ENCODE measurements around the gene RBM14. TPM values are rescaled to one million over a fixed set of nuclear protein-coding genes. Genes with fewer than 3 reads are reported as not detected.

RBM14 gene
- total RNA-seq, 4 donors from 2014 or later, result 42.4 to 72.6 (median 61.5) TPM

DNA sequence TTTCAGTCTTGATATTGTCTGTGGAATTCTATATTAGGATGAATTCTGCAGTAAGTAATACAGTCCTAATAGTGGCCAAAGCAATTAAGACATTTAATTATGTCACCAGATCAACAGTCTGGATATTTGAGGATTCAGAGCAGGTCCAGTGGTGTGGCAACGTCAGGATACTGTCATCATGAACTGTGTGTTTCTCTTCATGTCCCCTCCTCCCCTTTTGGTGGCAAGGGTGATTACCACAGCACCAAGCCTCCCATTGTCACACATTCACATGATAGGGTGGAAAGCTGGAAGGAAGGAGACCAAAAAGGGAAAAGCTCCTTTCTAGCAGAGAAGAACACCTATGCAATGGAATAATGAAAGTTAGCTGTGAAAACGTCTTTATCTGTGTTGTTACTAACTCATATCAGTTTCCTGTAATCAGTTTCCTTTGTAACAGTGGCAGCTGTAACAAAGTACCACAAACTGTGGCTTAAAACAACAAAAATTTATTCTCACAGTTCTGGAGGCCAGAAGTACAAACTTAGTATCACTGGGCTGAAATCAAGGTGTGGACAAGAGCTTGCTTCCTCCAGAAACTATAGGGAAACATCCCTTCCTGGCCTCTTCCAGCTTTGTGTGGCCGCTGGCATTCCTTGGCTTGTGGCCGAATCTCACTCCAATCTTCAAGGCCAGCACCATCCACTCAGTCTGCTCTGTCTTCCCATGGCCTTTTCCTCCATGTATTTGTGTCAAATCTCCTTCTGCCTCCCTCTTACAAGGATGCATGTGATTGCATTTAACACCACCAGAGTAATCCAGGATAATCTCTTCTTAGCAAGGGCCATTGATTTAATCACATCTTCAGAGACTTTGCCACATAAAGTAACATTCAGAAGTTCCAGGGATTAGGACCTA lies 6.5 kb upstream of the RBM14 start:
- DNase-seq (ENCODE audit: low spot score in 2 of 2), result no peak
- Histone ChIP-seq H3K9me3 (no peaks in the 10 kb centered on the region), H3K27ac (peak overlapping the region in 1 of 4 donors; percentile 10), H3K36me3 (peaks cover 0 to 12% (median 0%) of the 10 kb centered on the region in 3 donors), H3K27me3 (no peaks in the 10 kb centered on the region), H3K4me3 (no peak overlapping the region), H3K4me1 (peaks cover 0 to 22% (median 10%) of the 10 kb centered on the region in 4 donors)
- WGBS, 2 donors, result 77% methylated on average over 4 of the region's 4 CpGs
- TF ChIP-seq POLR2A (IDR thresholded peaks at IDR 0.05) (no peak), EP300 (IDR thresholded peaks at IDR 0.05) (no peak)
- TF ChIP-seq, protein P1, sequence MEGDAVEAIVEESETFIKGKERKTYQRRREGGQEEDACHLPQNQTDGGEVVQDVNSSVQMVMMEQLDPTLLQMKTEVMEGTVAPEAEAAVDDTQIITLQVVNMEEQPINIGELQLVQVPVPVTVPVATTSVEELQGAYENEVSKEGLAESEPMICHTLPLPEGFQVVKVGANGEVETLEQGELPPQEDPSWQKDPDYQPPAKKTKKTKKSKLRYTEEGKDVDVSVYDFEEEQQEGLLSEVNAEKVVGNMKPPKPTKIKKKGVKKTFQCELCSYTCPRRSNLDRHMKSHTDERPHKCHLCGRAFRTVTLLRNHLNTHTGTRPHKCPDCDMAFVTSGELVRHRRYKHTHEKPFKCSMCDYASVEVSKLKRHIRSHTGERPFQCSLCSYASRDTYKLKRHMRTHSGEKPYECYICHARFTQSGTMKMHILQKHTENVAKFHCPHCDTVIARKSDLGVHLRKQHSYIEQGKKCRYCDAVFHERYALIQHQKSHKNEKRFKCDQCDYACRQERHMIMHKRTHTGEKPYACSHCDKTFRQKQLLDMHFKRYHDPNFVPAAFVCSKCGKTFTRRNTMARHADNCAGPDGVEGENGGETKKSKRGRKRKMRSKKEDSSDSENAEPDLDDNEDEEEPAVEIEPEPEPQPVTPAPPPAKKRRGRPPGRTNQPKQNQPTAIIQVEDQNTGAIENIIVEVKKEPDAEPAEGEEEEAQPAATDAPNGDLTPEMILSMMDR (IDR thresholded peaks at IDR 0.05), result no peak

DNA sequence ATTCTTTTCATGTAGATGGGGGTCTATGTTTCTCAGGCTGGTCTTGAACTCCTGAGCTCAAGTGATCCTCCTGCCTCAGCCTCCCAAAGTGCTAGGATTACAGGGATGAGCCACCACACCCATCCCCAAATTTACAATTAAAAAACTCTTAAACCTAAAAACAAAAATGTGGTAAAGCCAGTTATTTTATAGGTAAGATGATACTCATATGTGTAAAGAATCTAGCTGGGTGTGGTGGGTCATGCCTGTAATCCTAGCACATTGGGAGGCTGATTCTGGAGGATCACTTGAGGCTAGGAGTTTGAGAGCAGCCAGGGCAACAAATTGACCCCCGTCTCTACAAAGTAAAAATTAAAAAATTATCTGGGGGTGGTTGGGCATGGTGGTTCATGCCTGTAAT lies 4.0 kb upstream of the RBM14 start:
- no peak for DNase-seq (ENCODE audit: low spot score in 2 of 2)
- 83 to 86% methylated on average over 1 of the region's 1 CpG for WGBS, 2 donors
- Histone ChIP-seq H3K27ac (no peak overlapping the region), H3K4me3 (no peak overlapping the region), H3K4me1 (peaks cover 0 to 24% (median 4%) of the 10 kb centered on the region in 4 donors), H3K9me3 (no peaks in the 10 kb centered on the region), H3K36me3 (no peaks in the 10 kb centered on the region), H3K27me3 (no peaks in the 10 kb centered on the region)
- TF ChIP-seq, protein P1 (IDR thresholded peaks at IDR 0.05), result no peak
- TF ChIP-seq POLR2A (IDR thresholded peaks at IDR 0.05) (no peak), EP300 (IDR thresholded peaks at IDR 0.05) (no peak)

DNA sequence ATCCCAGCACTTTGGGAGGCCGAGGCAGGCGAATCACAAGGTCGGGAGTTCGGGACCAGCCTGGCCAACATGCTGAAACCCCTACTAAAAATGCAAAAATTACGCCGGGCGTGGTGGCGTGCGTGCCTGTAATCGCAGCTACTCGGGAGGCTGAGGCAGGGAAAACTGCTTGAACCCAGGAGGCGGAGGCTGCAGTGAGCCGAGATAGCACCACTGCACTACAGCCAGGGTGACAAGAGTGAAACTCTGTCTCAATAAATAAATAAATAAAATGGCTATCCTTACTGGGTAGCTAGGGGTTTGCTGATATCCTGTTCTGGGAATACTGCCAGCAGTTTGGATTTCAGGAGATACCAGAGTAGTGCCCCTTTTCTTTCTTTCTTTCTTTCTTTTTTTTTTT lies 2.4 kb upstream of the RBM14 start:
- TF ChIP-seq POLR2A (IDR thresholded peaks at IDR 0.05), result no peak
- no peak for TF ChIP-seq EP300 (IDR thresholded peaks at IDR 0.05)
- TF ChIP-seq, protein P1 (IDR thresholded peaks at IDR 0.05), result no peak
- no peak overlapping the region for H3K27ac ChIP-seq

DNA sequence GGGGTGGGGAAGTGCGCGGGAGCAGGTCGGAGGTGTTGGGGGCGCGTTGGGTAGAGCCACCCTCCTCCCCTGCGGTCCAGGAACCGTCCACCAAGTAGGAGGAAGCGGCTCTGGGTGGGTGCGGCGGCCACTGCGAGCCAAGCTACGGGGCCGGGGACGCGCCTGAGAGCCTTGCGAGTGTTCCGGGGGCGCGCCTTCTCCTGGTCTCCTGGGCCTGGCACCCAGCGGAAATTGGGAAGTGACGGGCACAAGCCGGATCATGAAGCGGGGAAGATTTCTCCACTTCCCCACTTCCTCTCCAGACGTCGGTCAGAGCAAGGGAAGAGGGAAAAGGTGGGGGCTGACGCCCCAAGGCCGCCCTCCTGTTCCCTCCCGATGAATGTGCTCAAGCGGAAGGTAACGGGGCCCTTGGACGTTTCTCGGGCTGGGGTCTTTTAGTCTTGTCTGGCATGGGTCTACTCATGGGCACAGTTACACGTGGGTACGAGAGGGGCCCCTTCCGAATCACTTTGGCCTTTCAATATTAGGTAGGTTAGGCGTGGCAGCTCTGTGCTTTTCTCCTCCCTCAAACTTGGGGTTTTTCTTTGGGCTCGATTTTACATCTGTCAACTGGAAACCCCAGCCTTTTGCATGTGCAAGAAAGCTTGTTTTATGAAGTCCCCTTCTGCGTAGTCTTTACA lies 865 bp downstream of the RBM14 start:
- Histone ChIP-seq H3K36me3 (peaks cover 0 to 3% (median 0%) of the 10 kb centered on the region in 3 donors), H3K4me1 (peaks cover 0 to 56% (median 32%) of the 10 kb centered on the region in 4 donors), H3K9me3 (no peaks in the 10 kb centered on the region), H3K27me3 (no peaks in the 10 kb centered on the region), H3K4me3 (peak overlapping the region; percentile 64 to 90 (median 82)), H3K27ac (peak overlapping the region; percentile 80 to 97 (median 95))
- TF ChIP-seq POLR2A (IDR thresholded peaks at IDR 0.05) (no peak), EP300 (IDR thresholded peaks at IDR 0.05) (no peak)
- TF ChIP-seq, protein P1 (IDR thresholded peaks at IDR 0.05), result no peak
- WGBS, 2 donors, result 1% methylated on average over 34 to 38 of the region's 38 CpGs
- peak; percentile 55 to 60 for DNase-seq (ENCODE audit: low spot score in 2 of 2)

More for the DNA sequence above, 2.4 kb upstream of the RBM14 start:
- Histone ChIP-seq H3K4me1 (peaks cover 0 to 27% (median 16%) of the 10 kb centered on the region in 4 donors), H3K4me3 (no peak overlapping the region), H3K36me3 (no peaks in the 10 kb centered on the region), H3K27me3 (no peaks in the 10 kb centered on the region), H3K9me3 (no peaks in the 10 kb centered on the region)
- DNase-seq (ENCODE audit: low spot score in 2 of 2), result no peak
- WGBS, 2 donors, result 91 to 95% methylated on average over 13 of the region's 13 CpGs

Measured in tibial nerve (tissue), 4 donors.